NT2/D1 (cell line): ENCODE data around the gene MRGPRF.

Source experiments
- SUZ12 ChIP-seq: IDR thresholded peaks from 2 replicates; pipeline ENCODE4 v1.6.1; 2011; ENCODE audit not compliant: insufficient read length, insufficient read depth; ENCODE audit errors: extremely low read depth
- YY1 ChIP-seq: IDR thresholded peaks from 2 replicates; pipeline ENCODE4 v1.6.1; 2011; ENCODE audit not compliant: insufficient read length, insufficient read depth
- ZNF274 ChIP-seq: IDR thresholded peaks from 2 replicates; pipeline ENCODE4 v1.6.1; 2011; ENCODE audit warnings: mild to moderate bottlenecking, low read depth, low read length

DNA sequence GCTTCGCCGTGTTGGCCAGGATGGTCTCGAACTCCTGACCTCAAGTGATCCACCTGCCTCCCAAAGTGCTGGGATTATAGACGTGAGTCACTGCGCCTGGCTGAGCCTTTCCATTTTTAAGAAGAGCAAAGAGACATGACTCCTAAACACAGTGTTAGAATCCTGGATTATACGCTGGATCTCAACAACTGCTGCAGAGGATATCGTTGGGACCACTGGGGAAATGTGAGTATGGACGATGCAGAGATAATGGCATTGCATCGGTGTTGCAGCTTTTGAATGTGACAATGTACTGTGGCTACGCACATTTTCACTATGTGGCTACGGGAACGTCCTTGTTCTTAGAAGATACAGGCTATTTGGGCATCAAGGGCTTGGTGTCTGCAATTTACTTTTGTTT lies 6.2 kb downstream of the MRGPRF start:
- no peak for TF ChIP-seq ZNF274
- no peak for TF ChIP-seq SUZ12
- TF ChIP-seq YY1: no peak
